ENCODE data around the gene CD3E. TPM values are rescaled to one million over a fixed set of nuclear protein-coding genes. Genes with fewer than 3 reads are reported as not detected.

CD3E gene
- total RNA-seq: not detected in 2 replicates

DNA sequence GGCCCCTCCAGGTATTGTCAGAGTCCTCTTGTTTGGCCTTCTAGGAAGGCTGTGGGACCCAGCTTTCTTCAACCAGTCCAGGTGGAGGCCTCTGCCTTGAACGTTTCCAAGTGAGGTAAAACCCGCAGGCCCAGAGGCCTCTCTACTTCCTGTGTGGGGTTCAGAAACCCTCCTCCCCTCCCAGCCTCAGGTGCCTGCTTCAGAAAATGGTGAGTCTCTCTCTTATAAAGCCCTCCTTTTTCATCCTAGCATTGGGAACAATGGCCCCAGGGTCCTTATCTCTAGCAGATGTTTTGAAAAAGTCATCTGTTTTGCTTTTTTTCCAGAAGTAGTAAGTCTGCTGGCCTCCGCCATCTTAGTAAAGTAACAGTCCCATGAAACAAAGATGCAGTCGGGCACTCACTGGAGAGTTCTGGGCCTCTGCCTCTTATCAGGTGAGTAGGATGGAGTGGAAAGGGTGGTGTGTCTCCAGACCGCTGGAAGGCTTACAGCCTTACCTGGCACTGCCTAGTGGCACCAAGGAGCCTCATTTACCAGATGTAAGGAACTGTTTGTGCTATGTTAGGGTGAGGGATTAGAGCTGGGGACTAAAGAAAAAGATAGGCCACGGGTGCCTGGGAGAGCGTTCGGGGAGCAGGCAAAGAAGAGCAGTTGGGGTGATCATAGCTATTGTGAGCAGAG, at the start of gene CD3E:
Gene CD3E, plus strand, starts transcription at position 163 of the 681 bp plus-strand sequence. Its CDS starts 223 bp downstream, at position 386.

DNA sequence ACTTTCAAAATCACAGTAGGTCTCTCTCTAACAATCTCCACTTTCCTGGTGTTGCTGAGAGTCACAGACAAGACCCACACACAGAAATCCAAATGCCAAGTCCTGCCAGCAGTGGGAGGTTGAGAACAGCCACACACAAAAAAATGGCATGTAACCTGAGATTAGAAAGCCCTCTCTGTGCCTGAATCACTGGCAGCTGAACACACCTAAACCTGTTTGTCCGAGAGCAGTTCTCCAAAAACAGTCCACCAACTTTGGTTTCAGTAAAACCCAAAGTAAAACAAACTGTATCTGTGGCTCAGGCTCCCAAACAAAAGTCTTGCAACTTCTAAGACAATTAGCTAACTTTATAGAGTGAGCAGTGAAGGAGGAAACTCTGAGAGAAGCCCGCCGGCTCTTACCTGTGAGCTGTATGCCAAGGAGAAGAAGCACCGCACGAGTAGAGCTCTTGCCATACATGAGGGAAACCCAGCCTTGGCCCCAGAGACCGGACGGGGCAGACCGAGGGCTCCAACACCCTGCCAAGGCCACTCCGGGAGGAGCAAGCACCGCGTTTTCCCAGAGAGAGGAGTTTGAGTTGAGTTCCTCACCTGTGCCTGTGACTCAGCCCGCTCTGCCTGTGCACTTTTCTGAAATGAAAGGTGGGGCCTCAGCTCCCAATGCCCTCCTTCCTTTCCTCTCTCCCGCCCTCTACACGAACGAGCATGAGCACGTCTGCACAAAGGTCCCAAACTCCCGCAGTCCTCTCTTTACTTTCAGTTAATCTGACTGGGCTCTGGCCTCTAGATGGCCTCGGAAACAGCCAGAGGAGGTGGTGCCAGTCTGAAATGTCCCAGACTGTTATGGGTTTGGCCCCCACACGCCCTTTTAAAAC, 40.6 kb upstream of the CD3E start, which contains the start of gene MPZL2:
Gene MPZL2, minus strand, starts transcription at position 603 of the 874 bp plus-strand sequence. Its CDS starts 144 bp downstream, at position 459.

DNA sequence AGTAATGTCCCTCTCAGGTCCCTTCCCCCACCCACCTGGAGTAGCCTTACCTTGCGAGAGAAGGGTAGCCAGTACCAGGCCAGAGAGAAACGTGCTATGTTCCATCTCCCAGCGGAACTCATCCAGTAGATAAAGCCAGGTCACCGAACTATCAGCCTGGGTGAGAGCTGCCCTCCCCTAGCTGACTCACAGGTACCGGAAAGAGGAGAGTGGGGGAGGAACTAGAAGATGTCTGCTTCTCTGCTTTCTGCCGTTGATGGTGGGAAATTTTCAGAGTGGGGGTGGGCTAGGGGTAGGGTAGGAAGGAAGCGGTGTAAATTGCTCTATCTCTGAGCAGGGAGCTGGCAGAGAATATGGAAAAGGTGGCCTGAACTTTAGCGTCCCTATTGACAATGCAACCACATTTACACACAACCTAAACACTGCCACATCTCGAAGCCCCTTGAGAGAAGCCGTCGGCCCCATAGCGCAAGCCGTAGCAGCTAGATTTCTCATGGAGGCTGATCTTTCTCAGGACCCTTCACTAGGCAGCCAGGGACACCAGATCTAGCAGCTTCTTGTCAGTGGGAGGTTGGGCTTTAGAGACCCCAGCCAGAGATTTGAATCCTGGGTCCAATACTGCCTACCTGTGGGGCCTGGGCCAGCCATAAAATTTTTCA, 38.1 kb downstream of the CD3E start, which contains the start of gene CD3D:
Gene CD3D, minus strand, starts transcription at position 203 of the 659 bp plus-strand sequence. Its CDS starts 98 bp downstream, at position 105.

DNA sequence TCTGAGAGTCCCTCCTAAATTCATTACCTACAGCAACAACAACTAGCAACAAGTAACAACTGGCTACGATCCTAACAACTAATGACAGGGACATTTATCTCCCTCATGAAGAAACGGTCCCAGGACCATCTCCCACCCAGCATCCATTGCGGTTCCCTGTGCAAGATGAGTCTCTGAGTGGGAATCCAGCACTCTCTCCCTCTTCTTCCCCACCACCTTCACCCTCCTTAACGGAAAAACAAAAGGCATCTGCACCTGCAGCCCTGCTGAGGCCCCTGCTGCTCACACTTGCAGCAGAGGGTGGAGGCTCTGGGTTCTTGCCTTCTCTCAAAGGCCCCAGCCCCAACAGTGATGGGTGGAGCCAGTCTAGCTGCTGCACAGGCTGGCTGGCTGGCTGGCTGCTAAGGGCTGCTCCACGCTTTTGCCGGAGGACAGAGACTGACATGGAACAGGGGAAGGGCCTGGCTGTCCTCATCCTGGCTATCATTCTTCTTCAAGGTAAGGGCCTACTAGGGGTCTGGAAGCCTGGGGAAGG, 39.5 kb downstream of the CD3E start, which contains the start of gene CD3G:
Gene CD3G, plus strand, starts transcription at position 364 of the 535 bp plus-strand sequence. Its CDS starts 80 bp downstream, at position 444.

DNA sequence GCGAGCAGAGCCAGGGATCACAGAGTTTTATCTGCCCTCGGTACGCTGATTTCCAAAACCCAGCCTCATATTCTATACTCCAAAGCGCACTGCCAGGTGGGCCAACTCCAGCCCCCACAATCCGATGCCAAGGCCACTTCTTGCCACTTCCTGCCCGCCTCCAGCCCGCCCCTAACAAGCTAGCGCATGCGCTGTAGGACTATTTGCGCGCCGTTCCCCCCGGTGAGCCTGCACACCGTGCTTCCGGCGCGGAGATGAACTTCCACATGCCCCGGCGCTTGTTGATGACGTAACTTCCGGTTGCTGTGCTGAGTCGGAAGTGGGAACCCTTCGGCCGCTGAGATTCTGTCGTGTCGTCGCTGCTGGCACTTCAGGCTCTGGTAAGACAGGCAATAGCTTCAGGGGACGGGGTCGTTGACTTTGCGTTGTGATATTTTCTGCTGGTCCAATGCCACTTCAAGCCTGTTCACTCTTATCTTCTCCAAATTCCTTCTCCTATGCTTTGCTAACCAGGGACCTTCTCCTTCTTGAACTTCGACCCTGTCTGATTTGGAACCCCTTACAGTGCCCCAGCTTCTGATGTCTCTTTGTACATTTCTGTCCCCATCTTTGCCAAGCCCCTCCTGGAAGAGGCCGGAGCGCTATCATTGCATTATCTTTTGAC, 54.9 kb downstream of the CD3E start, which contains the start of gene UBE4A:
Gene UBE4A, plus strand, starts transcription at position 306 of the 664 bp plus-strand sequence. CDS start 5,481 bp downstream, outside the sequence.

Other genes with a start within 250 kb of the CD3E start
- 0.25 TPM in 1 of 2 replicates, not detected in the other for gene TMPRSS4, start 227.7 kb upstream of the CD3E start, total RNA-seq
- gene SMIM35, start 217.8 kb upstream of the CD3E start, total RNA-seq: not detected in 2 replicates
- under 0.01 TPM in 1 of 2 replicates, not detected in the other for gene SCN4B, start 151.9 kb upstream of the CD3E start, total RNA-seq
- 0.13 TPM in 1 of 2 replicates, not detected in the other for gene SCN2B, start 128.1 kb upstream of the CD3E start, total RNA-seq
- not detected in 2 replicates for gene JAML, start 79.7 kb upstream of the CD3E start, total RNA-seq
- gene MPZL3, start 52.4 kb upstream of the CD3E start, total RNA-seq: 2.5 and 2.8 TPM in 2 replicates
- 0.16 and 3.8 TPM in 2 replicates for gene MPZL2, start 40.4 kb upstream of the CD3E start, total RNA-seq
- gene CD3D, start 38.0 kb downstream of the CD3E start, total RNA-seq: not detected in 2 replicates
- not detected in 2 replicates for gene CD3G, start 39.6 kb downstream of the CD3E start, total RNA-seq
- gene UBE4A, start 54.9 kb downstream of the CD3E start, total RNA-seq: 28.2 and 33.0 TPM in 2 replicates
- gene ATP5MG, start 96.9 kb downstream of the CD3E start, total RNA-seq: 37.1 and 55.1 TPM in 2 replicates
- 27.7 and 59.3 TPM in 2 replicates for gene KMT2A, start 131.8 kb downstream of the CD3E start, total RNA-seq
- gene TTC36, start 222.7 kb downstream of the CD3E start, total RNA-seq: 0.38 and 0.49 TPM in 2 replicates
- 31.1 and 40.8 TPM in 2 replicates for gene TMEM25, start 226.5 kb downstream of the CD3E start, total RNA-seq